OCI-LY3 (cell line): ENCODE data around the gene MIDN.

Source experiments
- CTCF ChIP-seq: fragments of 200-600, 300-600 bp; sonication (generic); IDR thresholded peaks from 2 replicates; pipeline ENCODE4 v1.5.1; 2014; ENCODE audit warnings: antibody characterized with exemption, low read length, low read depth
- EZH2phosphoT487 ChIP-seq: fragments of 200-600 bp; shearing (Covaris generic); IDR thresholded peaks from 2 replicates; pipeline ENCODE4 v1.6.1; 2018; ENCODE audit warnings: antibody characterized with exemption, mixed run types, low read depth

- TF ChIP-seq CTCF (peak; percentile 60), EZH2phosphoT487 (no peak)
Observed at GRCh38 chr19:1220477-1220930, 27.9 kb upstream of the MIDN start.
